Ovary (tissue), 9 donors: ENCODE data around the gene LPCAT2. TPM values are rescaled to one million over a fixed set of nuclear protein-coding genes. Genes with fewer than 3 reads are reported as not detected.

Source experiments
- DNase-seq, 5 donors: peaks; one replicate each; pipeline ENCODE4 v3.0.0-alpha.2; 2019 to 2020
- H3K27ac ChIP-seq, 2 donors: fragments of 200-600 bp; one replicate each; pipeline versions ENCODE4 v1.5.1 to v1.8.0; 2019 to 2022
- H3K27me3 ChIP-seq: fragments of 200-600 bp; one replicate; pipeline ENCODE4 v1.8.0; 2022
- H3K36me3 ChIP-seq: fragments of 200-600 bp; sonication (generic); one replicate; pipeline ENCODE4 v1.5.1; 2019
- H3K4me1 ChIP-seq: one replicate; pipeline ENCODE4 v1.8.1; 2013; ENCODE audit warnings: mild to moderate bottlenecking, moderate library complexity; ENCODE audit not compliant: insufficient read depth
- H3K4me3 ChIP-seq: fragments of 200-600 bp; sonication (generic); one replicate; pipeline ENCODE4 v1.5.1; 2017
- H3K9me3 ChIP-seq, 2 donors: fragments of 200-600 bp in 1 of 2; sonication (generic) in 1 of 2; one replicate each; pipeline versions ENCODE4 v1.5.1 to v1.8.1; 2013 to 2019; ENCODE audit warnings: mild to moderate bottlenecking in 1 of 2, moderate library complexity in 1 of 2
- EP300 ChIP-seq: sonication (generic); formaldehyde crosslinking; IDR thresholded peaks from one replicate; pipeline ENCODE4 v1.6.1; 2017; ENCODE audit warnings: antibody characterized with exemption
- POLR2A ChIP-seq: fragments of 450-650 bp; IDR thresholded peaks from one replicate; pipeline ENCODE4 v1.6.1; 2017; ENCODE audit warnings: antibody characterized with exemption, mild to moderate bottlenecking, moderate library complexity
- WGBS, 3 donors: extraction: QIAGEN DNeasy Blood & Tissue Kit in 1 of 3; methylation state at CpG; one replicate each; pipeline versions ENCODE4 v1.1.5 to v1.1.7; 2013 to 2017; 5-methylcytosine and 5-hydroxymethylcytosine counted together
- intact Hi-C, 4 donors: fragments of 100-400 bp; cut with DNase I; formaldehyde crosslinking; loops; one replicate each; pipeline versions ENCODE4 v1.11.0 to v1.15.1; 2022 to 2023
- polyA plus RNA-seq, 2 donors: library from polyadenylated mRNA; stranded (reverse); fragments of 200-250 nt in 1 of 2; fragments of 350-450 nt in 1 of 2; fragmentation: Illumina TruSeq in 1 of 2; extraction: RNeasy Lipid Tissue Mini Kit (QIAGEN cat#74804) in 1 of 2; gene quantifications; one replicate each; pipeline ENCODE4 v1.2.3, GENCODE V29; 2013 to 2014
- total RNA-seq, 7 donors: library from RNA; depleted of rRNA in 2 of 7; stranded (reverse); fragments of >200 nt in 2 of 7; fragmentation: NEBNext Ultra II Directional in 3 of 7; extraction: Animal tissue kit (Norgen Biotek cat#: 25700) in 3 of 7; gene quantifications; one replicate each; pipeline versions ENCODE4 v1.1.0 to v1.2.4, GENCODE V29; 2016 to 2023
- TF ChIP-seq, protein P1 (sequence below), 3 donors: fragments of 450-650 bp in 2 of 3; fragments of 200-600 bp in 1 of 3; IDR thresholded peaks; one replicate each; pipeline versions ENCODE4 v1.5.1 to v1.8.0; 2016 to 2022; ENCODE audit warnings: antibody characterized with exemption in 3 of 3, mild to moderate bottlenecking in 1 of 3
- donor health status: DM: no; HTN: no; CAD: no; lungs with moderate emphysema.
- donor health status: DM: no; HTN: no; CAD: no.
- donor health status: Bipolar disorder and iron deficiency.
- donor health status: DM: yes; HTN: yes; CAD: no.
- donor health status: DM: no; HTN: no; CAD: no.
- donor health status: DM: yes; HTN: yes; CAD: no.

The LPCAT2 gene
- total and polyA plus RNA-seq, 9 donors = 12.2 to 39.7 (median 22.3) TPM

DNA sequence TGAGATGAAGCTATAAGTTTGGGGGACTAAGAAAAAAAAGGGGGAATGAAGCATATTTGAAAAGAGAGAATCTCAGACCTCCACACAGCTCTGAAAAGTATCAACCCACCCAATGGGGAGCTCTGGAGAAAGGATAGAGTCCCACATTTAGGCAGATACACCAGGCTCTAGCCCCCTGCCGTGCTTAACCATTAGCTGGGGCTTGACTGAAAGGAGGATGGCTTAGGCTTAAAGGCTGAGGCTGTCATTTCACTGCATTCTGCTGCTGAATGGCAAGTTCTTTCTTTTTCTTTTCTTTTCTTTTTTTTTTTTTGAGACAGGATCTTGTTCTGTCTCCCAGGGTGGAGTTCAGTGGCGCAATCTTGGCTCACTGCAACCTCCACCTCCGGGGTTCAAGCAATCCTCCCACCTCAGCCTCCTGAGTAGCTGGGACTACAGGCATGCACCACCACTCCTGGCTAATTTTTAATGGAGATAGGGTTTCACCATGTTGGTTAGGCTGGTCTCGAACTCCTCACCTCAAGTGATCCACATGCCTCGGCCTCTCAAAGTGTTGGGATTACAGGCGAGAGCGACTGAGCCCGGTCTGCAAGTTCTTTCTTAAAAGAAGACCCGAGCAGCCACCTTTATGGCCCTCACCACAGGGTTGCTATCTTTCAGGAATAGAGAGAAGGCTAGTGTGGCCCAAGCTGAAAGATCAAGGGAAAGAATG lies 38.9 kb upstream of the LPCAT2 start:
- intact Hi-C loops = loop anchor here in 3 of 4 donors (5.0 to 10.0 kb wide), 4 partner anchors 72 to 375 kb away; no protein-coding TSS in a partner anchor
- Histone ChIP-seq H3K27ac (no peak overlapping the region), H3K27me3 (no peaks in the 10 kb centered on the region), H3K4me3 (no peak overlapping the region), H3K9me3 (no peaks in the 10 kb centered on the region), H3K36me3 (no peaks in the 10 kb centered on the region), H3K4me1 (no peaks in the 10 kb centered on the region)
- TF ChIP-seq POLR2A = no peak
- TF ChIP-seq EP300 = no peak
- TF ChIP-seq, protein P1, sequence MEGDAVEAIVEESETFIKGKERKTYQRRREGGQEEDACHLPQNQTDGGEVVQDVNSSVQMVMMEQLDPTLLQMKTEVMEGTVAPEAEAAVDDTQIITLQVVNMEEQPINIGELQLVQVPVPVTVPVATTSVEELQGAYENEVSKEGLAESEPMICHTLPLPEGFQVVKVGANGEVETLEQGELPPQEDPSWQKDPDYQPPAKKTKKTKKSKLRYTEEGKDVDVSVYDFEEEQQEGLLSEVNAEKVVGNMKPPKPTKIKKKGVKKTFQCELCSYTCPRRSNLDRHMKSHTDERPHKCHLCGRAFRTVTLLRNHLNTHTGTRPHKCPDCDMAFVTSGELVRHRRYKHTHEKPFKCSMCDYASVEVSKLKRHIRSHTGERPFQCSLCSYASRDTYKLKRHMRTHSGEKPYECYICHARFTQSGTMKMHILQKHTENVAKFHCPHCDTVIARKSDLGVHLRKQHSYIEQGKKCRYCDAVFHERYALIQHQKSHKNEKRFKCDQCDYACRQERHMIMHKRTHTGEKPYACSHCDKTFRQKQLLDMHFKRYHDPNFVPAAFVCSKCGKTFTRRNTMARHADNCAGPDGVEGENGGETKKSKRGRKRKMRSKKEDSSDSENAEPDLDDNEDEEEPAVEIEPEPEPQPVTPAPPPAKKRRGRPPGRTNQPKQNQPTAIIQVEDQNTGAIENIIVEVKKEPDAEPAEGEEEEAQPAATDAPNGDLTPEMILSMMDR (IDR thresholded peaks at IDR 0.05) = no peak
- no peak for DNase-seq
- WGBS, 3 donors = 85 to 89% (median 87%) methylated on average over 9 of the region's 9 CpGs

DNA sequence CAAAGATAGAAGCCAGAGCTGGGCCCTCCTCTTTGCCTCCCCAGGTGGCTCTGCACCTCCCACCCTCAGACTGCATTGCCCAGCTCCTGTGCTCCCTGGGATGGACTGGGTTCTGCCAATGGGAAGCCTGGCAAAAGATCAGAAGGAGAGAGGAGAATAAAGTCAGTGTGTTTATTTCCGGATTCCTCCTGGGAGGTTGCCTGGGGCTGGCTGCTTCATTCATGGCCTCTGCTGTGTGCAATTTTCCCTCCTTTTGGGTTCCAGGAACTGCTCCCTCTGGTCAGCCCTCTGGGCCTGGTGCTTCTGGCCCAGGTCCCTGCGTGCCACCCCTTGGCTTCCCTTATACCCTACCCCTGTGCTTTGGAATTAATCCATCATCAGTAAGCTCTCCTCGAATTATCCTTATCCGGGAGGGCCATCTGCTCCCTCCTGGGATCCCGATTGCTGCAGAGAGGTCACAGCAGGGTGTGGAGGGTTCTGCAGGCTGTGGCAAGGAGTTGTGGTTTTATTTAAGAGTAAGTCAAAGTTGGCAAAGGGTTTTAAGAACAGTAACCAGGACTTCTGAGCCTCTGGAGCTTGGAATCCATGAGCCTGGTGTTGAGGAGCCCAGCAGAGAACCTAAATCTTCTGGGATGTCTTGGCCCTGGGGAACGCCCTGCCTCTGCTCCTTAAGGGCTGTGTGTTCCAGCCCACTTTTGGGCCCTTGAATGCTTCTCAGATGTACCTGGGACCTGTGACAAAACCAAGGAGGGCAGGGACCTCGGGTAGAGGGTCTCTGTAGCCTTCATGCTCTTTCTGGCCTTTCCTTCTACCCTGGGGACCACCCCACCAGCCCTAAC lies 38.1 kb upstream of the LPCAT2 start:
- TF ChIP-seq EP300 (no peak), POLR2A (no peak)
- TF ChIP-seq, protein P1 (IDR thresholded peaks at IDR 0.05) = no peak
- Histone ChIP-seq H3K4me1 (no peaks in the 10 kb centered on the region), H3K27me3 (no peaks in the 10 kb centered on the region), H3K36me3 (no peaks in the 10 kb centered on the region), H3K9me3 (no peaks in the 10 kb centered on the region), H3K4me3 (no peak overlapping the region), H3K27ac (no peak overlapping the region)
- WGBS, 3 donors = 66 to 73% (median 71%) methylated on average over 7 of the region's 7 CpGs
- intact Hi-C loops = no loop called here
- no peak for DNase-seq

DNA sequence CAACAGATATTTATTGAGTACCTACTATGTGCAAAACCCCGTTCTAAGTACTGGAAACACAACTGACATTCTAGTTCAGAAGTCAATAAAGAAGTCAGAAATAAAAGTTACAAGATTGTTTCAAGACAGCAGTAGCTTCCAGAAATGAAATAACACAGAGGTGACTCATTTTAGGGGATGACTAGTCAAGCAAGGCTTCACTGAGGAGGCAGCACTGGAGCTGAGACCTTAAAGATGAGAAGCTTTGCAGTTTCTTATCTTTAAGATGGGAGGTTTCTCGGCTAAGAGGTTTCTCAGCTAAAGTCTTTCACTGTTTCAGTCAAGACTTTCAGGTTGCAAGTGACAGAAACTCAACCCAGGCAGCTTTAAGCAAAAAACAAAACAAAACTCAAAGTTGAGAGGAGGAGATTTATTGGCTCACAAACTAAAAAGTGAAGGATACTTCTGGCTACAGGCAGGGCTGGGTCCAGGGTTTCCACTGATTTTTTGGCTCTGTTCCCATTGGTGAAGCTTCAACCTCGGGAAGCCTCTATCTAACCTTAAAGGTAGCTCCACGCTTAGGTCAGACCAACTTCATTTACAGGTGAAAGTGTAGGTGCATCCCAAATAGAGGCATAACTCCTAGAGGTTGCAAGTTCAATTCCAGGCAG lies 37.3 kb upstream of the LPCAT2 start:
- intact Hi-C loops = no loop called here
- 61 to 70% (median 67%) methylated on average over 4 of the region's 4 CpGs for WGBS, 3 donors
- H3K27ac ChIP-seq = no peak overlapping the region

DNA sequence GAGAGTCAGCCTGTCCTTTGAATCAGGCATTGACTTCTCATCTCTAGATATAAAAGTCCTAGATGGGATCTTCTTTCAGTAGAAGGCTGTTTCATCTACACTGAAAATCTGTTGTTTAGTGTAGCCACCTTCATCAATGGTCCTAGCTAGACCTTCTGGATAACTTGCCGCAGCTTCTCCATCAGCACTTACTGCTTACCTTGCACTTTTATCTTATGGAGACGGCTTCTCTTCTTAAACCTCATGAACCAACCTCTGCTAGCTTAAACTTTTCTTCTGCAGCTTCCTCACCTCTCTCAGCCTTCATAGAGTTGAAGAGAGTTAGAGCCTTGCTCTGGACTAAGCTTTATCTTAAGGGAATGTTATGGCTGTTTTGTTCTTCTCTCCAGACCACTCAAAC lies 35.3 kb upstream of the LPCAT2 start:
- TF ChIP-seq EP300 = no peak
- TF ChIP-seq, protein P1 (IDR thresholded peaks at IDR 0.05) = no peak
- no peak for TF ChIP-seq POLR2A
- DNase-seq = no peak
- Histone ChIP-seq H3K27ac (no peak overlapping the region), H3K27me3 (no peaks in the 10 kb centered on the region), H3K36me3 (no peaks in the 10 kb centered on the region), H3K4me1 (peaks cover 2% of the 10 kb centered on the region), H3K9me3 (no peaks in the 10 kb centered on the region), H3K4me3 (no peak overlapping the region)
- WGBS, 3 donors = 98 to 99% (median 98%) methylated on average over 2 of the region's 2 CpGs
- intact Hi-C loops = no loop called here

More for the DNA sequence above, 37.3 kb upstream of the LPCAT2 start:
- DNase-seq = no peak
- TF ChIP-seq, protein P1 (IDR thresholded peaks at IDR 0.05) = no peak
- TF ChIP-seq POLR2A (no peak), EP300 (no peak)
- Histone ChIP-seq H3K27me3 (no peaks in the 10 kb centered on the region), H3K36me3 (no peaks in the 10 kb centered on the region), H3K4me3 (no peak overlapping the region), H3K4me1 (peaks cover 2% of the 10 kb centered on the region), H3K9me3 (no peaks in the 10 kb centered on the region)
